Sigmoid colon (tissue), 4 donors: ENCODE results near the gene ANKLE2.

Experiments used
- CTCF ChIP-seq, 4 experiments: fragments of 450-650 bp in 3 of 4; fragments of 200-600 bp in 1 of 4; IDR thresholded peaks; one replicate each; pipeline ENCODE4 v1.5.1; 2016 to 2019; ENCODE audit warnings: antibody characterized with exemption in 4 of 4, mild to moderate bottlenecking in 3 of 4, moderate library complexity in 2 of 4
- POLR2A ChIP-seq, 2 donors: fragments of 450-650 bp; IDR thresholded peaks; one replicate each; pipeline ENCODE4 v1.6.1; 2016; ENCODE audit warnings: antibody characterized with exemption in 2 of 2, mild to moderate bottlenecking in 2 of 2, moderate library complexity in 2 of 2
- POLR2AphosphoS5 ChIP-seq, 4 donors: sonication (generic); formaldehyde crosslinking; IDR thresholded peaks; one replicate each; pipeline ENCODE4 v1.6.1; 2017; ENCODE audit warnings: antibody characterized with exemption in 4 of 4

GRCh38 chr12:132764231-132764630 lies 2.6 kb upstream of the ANKLE2 start:
- no peak for TF ChIP-seq POLR2AphosphoS5 (IDR thresholded peaks at IDR 0.05)
- no peak for TF ChIP-seq CTCF (IDR thresholded peaks at IDR 0.05)
- no peak for TF ChIP-seq POLR2A (IDR thresholded peaks at IDR 0.05)
